Breast epithelium (tissue), 4 donors: ENCODE results near the gene CCDC186. TPM values are rescaled to one million over a fixed set of nuclear protein-coding genes. Genes with fewer than 3 reads are reported as not detected.

Source experiments
- DNase-seq, 2 donors: peaks; one replicate each; pipeline ENCODE4 v3.0.0-alpha.2; 2019; ENCODE audit warnings: low spot score in 2 of 2
- H3K27ac ChIP-seq, 2 donors: fragments of 200-600 bp; sonication (generic) in 1 of 2; one replicate each; pipeline ENCODE4 v1.5.1; 2016 to 2019; ENCODE audit warnings: mild to moderate bottlenecking in 1 of 2
- H3K27me3 ChIP-seq, 2 donors: fragments of 200-600 bp; sonication (generic) in 1 of 2; one replicate each; pipeline versions ENCODE4 v1.5.1 to v1.6.0; 2017 to 2019; ENCODE audit warnings: control low read depth in 1 of 2, mild to moderate bottlenecking in 1 of 2
- H3K36me3 ChIP-seq: fragments of 200-600 bp; one replicate; pipeline ENCODE4 v1.5.1; 2019
- H3K4me1 ChIP-seq, 2 donors: fragments of 200-600 bp; sonication (generic); one replicate each; pipeline ENCODE4 v1.5.1; 2016 to 2019; ENCODE audit warnings: control low read depth in 1 of 2
- H3K4me3 ChIP-seq, 3 donors: fragments of 200-600 bp; sonication (generic); 1 replicate in 2 of 3; 2 replicates in 1 of 3; pipeline ENCODE4 v1.5.1; 2016 to 2019; ENCODE audit warnings: mild to moderate bottlenecking in 3 of 3, moderate library complexity in 2 of 3
- H3K9me3 ChIP-seq, 2 donors: fragments of 200-600 bp; sonication (generic) in 1 of 2; one replicate each; pipeline ENCODE4 v1.5.1; 2016 to 2019; ENCODE audit warnings: control low read depth in 1 of 2
- POLR2A ChIP-seq: fragments of 450-650 bp; IDR thresholded peaks from one replicate; pipeline ENCODE4 v1.6.1; 2016; ENCODE audit warnings: antibody characterized with exemption, mild to moderate bottlenecking, moderate library complexity
- POLR2AphosphoS5 ChIP-seq, 3 donors: sonication (generic); formaldehyde crosslinking; IDR thresholded peaks; one replicate each; pipeline ENCODE4 v1.6.1; 2017; ENCODE audit warnings: antibody characterized with exemption in 3 of 3
- intact Hi-C: fragments of 100-400 bp; cut with DNase I; formaldehyde crosslinking; loops from one replicate; pipeline ENCODE4 v1.15.1; 2023; ENCODE audit warnings: low total_unique reads
- total RNA-seq, 3 donors: library from RNA; depleted of rRNA; stranded (reverse); fragments of >200 nt; gene quantifications; one replicate each; pipeline ENCODE4 v1.1.0, GENCODE V29; 2016
- TF ChIP-seq, protein P1 (sequence below), 3 donors: fragments of 450-650 bp; IDR thresholded peaks; one replicate each; pipeline ENCODE4 v1.5.1; 2016 to 2017; ENCODE audit warnings: antibody characterized with exemption in 3 of 3, mild to moderate bottlenecking in 3 of 3, moderate library complexity in 3 of 3

The CCDC186 gene
- total RNA-seq, 3 donors from 2014 or later, result 23.5 to 62.1 (median 41.6) TPM

DNA sequence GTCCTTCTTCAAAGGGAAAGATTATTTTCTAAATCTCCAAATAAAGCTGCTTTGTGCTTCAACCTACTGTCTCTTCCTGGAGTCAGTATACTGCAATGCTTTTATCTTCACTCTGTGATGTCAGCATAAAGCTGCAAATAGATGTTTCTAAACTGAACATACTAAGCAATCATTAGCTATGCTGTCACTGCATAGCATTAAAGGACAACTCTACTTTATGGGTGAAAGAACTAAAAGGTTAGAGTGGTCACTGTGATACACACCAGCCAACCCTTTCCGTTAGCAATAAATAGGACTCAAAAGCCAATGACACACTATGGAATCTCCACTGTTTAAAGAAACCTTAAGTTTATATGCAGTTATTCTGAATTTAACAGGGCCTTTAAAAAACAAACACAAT is 1.8 kb downstream of the CCDC186 start:
- no peak for DNase-seq
- H3K36me3 ChIP-seq, result no peaks in the 10 kb centered on the region
- H3K9me3 ChIP-seq, result peaks cover 0 to 11% of the 10 kb centered on the region in 2 donors
- intact Hi-C loops, result no loop called here
- H3K4me1 ChIP-seq, result no peaks in the 10 kb centered on the region
- TF ChIP-seq POLR2A, result no peak
- TF ChIP-seq, protein P1, sequence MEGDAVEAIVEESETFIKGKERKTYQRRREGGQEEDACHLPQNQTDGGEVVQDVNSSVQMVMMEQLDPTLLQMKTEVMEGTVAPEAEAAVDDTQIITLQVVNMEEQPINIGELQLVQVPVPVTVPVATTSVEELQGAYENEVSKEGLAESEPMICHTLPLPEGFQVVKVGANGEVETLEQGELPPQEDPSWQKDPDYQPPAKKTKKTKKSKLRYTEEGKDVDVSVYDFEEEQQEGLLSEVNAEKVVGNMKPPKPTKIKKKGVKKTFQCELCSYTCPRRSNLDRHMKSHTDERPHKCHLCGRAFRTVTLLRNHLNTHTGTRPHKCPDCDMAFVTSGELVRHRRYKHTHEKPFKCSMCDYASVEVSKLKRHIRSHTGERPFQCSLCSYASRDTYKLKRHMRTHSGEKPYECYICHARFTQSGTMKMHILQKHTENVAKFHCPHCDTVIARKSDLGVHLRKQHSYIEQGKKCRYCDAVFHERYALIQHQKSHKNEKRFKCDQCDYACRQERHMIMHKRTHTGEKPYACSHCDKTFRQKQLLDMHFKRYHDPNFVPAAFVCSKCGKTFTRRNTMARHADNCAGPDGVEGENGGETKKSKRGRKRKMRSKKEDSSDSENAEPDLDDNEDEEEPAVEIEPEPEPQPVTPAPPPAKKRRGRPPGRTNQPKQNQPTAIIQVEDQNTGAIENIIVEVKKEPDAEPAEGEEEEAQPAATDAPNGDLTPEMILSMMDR (IDR thresholded peaks at IDR 0.05), result no peak
- TF ChIP-seq POLR2AphosphoS5 (IDR thresholded peaks at IDR 0.05), result no peak
- peak overlapping the region in 1 of 2 donors; percentile 98 for H3K27ac ChIP-seq
- peak overlapping the region in 2 of 3 donors; percentile 97 to 99 for H3K4me3 ChIP-seq
- H3K27me3 ChIP-seq, result no peaks in the 10 kb centered on the region

DNA sequence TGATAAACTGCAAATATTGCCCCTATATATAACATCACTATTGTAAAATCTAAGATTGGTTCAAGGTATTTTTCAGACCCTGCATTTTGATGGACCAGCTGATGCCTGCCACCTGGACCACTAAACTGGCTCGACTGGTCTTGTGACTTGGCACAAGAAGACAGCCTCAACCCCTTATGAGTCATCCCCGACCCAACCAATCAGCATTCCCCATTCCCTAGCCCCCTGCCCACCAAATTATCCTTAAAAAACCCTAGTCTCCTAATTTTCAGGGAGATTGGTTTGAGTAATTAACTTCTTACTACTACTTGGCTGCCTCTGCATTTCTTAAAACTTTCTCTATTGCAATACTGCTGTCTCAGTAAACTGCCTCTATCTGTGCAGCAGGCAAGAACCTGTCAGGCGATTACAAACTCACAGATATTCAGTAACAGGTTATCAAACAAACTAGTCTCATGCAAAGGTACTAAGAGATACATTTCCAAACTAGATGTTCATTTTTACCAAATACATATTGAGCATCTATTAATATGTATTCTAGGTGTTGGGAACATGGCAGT is 5.5 kb downstream of the CCDC186 start:
- no peaks in the 10 kb centered on the region for H3K27me3 ChIP-seq
- no peak overlapping the region for H3K4me3 ChIP-seq
- no peak overlapping the region for H3K27ac ChIP-seq
- H3K9me3 ChIP-seq, result peaks cover 0 to 11% of the 10 kb centered on the region in 2 donors
- no peak for DNase-seq
- intact Hi-C loops, result no loop called here
- no peaks in the 10 kb centered on the region for H3K36me3 ChIP-seq
- TF ChIP-seq POLR2AphosphoS5 (IDR thresholded peaks at IDR 0.05) (no peak), POLR2A (no peak)
- TF ChIP-seq, protein P1 (IDR thresholded peaks at IDR 0.05), result no peak
- H3K4me1 ChIP-seq, result no peaks in the 10 kb centered on the region

DNA sequence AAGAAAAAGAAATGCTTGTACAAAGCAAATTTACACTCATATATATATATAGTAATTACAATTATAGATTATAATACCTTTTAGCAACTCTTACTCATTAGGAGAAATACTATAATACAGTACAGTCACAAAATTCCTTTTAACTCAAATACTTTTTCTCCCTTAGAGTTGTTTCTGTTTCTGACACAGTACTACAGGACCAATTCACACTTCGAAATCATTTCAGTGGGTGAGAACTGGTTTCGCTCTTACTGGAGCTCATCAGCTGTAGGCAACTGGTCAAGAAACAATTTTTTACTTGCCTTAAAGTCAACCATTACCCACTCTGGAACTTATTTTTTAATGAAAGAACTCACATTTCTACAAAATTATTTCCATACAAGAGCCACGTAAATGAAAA is 6.0 kb downstream of the CCDC186 start:
- Histone ChIP-seq H3K27me3 (no peaks in the 10 kb centered on the region), H3K4me1 (no peaks in the 10 kb centered on the region), H3K36me3 (no peaks in the 10 kb centered on the region), H3K9me3 (peaks cover 0 to 11% of the 10 kb centered on the region in 2 donors), H3K4me3 (no peak overlapping the region), H3K27ac (no peak overlapping the region)
- intact Hi-C loops, result no loop called here
- TF ChIP-seq POLR2AphosphoS5 (IDR thresholded peaks at IDR 0.05) (no peak), POLR2A (no peak)
- TF ChIP-seq, protein P1 (IDR thresholded peaks at IDR 0.05), result no peak
- no peak for DNase-seq

DNA sequence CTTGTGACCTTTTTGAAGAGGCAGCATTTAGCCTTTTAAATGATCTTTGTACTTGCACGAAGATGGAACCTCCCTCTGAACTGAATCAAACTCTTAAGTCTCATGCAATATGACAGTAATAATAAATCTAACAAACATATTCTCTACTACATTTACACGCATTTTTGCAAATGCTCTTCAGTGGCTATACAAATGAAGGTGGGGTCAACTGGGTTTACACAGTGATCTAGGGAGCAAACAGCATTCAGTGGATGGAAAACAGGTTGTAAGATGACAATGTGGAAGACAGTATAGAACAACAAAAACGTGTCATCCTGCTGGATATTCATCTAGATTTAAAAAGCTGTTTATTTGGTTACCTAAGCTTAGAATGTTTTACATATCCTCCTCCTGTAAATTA is 7.5 kb downstream of the CCDC186 start:
- intact Hi-C loops, result no loop called here
- no peak for TF ChIP-seq POLR2AphosphoS5 (IDR thresholded peaks at IDR 0.05)
- no peak for TF ChIP-seq POLR2A
- TF ChIP-seq, protein P1 (IDR thresholded peaks at IDR 0.05), result no peak
- Histone ChIP-seq H3K27ac (peak overlapping the region in 1 of 2 donors; percentile 12), H3K4me3 (no peak overlapping the region), H3K36me3 (peaks cover 3% of the 10 kb centered on the region), H3K4me1 (no peaks in the 10 kb centered on the region), H3K27me3 (no peaks in the 10 kb centered on the region), H3K9me3 (peaks cover 0 to 11% of the 10 kb centered on the region in 2 donors)
- no peak for DNase-seq

DNA sequence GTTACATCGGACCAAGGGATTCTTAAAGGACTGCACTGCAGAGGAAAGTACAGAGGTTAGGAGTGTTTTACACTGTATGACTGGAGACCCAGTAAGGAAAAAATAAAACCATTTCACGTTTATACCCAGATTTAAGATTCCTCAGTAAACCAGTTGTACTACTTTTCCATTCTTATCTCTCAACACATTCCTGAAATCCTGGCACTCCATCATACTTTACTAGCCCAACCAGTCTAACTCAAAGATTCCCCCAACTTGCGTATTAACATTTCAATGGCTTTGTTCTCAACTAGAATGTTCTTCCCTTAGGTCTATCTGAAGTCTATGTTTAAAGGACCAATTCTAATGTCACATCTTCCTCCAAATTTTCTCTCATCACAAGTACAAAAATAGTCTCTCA is 8.0 kb downstream of the CCDC186 start:
- Histone ChIP-seq H3K4me1 (no peaks in the 10 kb centered on the region), H3K4me3 (no peak overlapping the region), H3K27me3 (no peaks in the 10 kb centered on the region), H3K36me3 (peaks cover 3% of the 10 kb centered on the region), H3K27ac (peak overlapping the region in 1 of 2 donors; percentile 12), H3K9me3 (peaks cover 0 to 11% of the 10 kb centered on the region in 2 donors)
- intact Hi-C loops, result no loop called here
- DNase-seq, result no peak
- TF ChIP-seq POLR2A, result no peak
- TF ChIP-seq, protein P1 (IDR thresholded peaks at IDR 0.05), result no peak
